Measurements from ENCODE around the gene DNAJB9. TPM values are rescaled to one million over a fixed set of nuclear protein-coding genes. Genes with fewer than 3 reads are reported as not detected.

DNAJB9 gene
- total RNA-seq, 2 donors from 2014 or later: 60.2 to 100.0 TPM

DNA sequence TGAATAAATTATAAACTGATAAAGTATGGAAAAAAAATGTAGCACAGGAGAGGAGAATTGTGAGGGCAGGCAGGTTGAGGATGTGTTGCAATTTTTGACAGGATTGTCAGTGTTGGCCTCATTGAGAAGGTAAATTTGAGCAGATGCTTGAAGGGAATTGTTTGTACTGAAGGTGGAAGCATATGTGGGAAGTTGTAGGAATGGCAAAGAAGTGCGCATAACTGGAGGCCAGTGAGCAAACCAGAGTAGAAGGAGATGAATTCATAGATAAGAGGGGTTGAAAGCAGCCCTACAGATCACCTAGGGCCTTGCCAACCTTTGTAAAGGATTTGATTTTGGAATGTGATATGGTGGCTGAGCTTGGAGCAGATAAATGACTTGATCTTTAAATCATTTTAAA, 6.4 kb downstream of the DNAJB9 start:
- TF ChIP-seq, protein P1, sequence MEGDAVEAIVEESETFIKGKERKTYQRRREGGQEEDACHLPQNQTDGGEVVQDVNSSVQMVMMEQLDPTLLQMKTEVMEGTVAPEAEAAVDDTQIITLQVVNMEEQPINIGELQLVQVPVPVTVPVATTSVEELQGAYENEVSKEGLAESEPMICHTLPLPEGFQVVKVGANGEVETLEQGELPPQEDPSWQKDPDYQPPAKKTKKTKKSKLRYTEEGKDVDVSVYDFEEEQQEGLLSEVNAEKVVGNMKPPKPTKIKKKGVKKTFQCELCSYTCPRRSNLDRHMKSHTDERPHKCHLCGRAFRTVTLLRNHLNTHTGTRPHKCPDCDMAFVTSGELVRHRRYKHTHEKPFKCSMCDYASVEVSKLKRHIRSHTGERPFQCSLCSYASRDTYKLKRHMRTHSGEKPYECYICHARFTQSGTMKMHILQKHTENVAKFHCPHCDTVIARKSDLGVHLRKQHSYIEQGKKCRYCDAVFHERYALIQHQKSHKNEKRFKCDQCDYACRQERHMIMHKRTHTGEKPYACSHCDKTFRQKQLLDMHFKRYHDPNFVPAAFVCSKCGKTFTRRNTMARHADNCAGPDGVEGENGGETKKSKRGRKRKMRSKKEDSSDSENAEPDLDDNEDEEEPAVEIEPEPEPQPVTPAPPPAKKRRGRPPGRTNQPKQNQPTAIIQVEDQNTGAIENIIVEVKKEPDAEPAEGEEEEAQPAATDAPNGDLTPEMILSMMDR (IDR thresholded peaks at IDR 0.05): no peak
- Histone ChIP-seq H3K4me3 (no peak overlapping the region), H3K36me3 (peaks cover 34% of the 10 kb centered on the region), H3K9me3 (no peaks in the 10 kb centered on the region), H3K4me1 (peaks cover 0 to 13% of the 10 kb centered on the region in 2 donors), H3K27me3 (no peaks in the 10 kb centered on the region), H3K27ac (no peak overlapping the region)
- no peak for DNase-seq (ENCODE audit: low spot score)

DNA sequence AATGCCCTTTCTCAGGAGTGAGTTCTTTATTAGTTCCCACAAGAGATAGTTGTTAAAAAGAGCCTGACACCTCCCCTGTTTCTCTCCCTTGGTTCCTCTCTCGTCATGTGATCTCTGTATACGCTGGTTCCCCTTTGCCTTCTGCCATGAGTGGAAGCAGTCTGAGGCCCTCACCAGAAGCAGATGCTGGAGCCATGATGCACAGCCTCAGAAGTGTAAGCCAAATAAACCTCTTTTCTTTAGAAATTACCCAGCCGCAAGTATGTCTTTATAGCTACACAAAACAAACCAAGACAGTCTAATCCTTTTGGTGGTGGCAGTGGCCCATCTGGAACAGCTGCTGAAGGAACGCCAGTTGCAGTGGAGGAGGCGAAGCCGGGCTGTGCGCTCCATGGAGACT, 9.3 kb downstream of the DNAJB9 start:
- TF ChIP-seq, protein P1 (IDR thresholded peaks at IDR 0.05): no peak
- Histone ChIP-seq H3K36me3 (peaks cover 21% of the 10 kb centered on the region), H3K4me1 (peaks cover 0 to under 1% of the 10 kb centered on the region in 2 donors), H3K27ac (no peak overlapping the region), H3K4me3 (no peak overlapping the region), H3K9me3 (no peaks in the 10 kb centered on the region), H3K27me3 (no peaks in the 10 kb centered on the region)
- DNase-seq (ENCODE audit: low spot score): no peak

GRCh38 chr7:108580298-108580697, 10.6 kb downstream of the DNAJB9 start:
- H3K36me3 ChIP-seq: peaks cover 21% of the 10 kb centered on the region
- no peaks in the 10 kb centered on the region for H3K4me1 ChIP-seq
- TF ChIP-seq, protein P1 (IDR thresholded peaks at IDR 0.05): no peak
- H3K9me3 ChIP-seq: no peaks in the 10 kb centered on the region
- no peak overlapping the region for H3K4me3 ChIP-seq
- no peaks in the 10 kb centered on the region for H3K27me3 ChIP-seq
- H3K27ac ChIP-seq: no peak overlapping the region
- DNase-seq (ENCODE audit: low spot score): no peak

- H3K36me3 ChIP-seq: peaks cover 21% of the 10 kb centered on the region
- no peak overlapping the region for H3K27ac ChIP-seq
- no peaks in the 10 kb centered on the region for H3K9me3 ChIP-seq
- TF ChIP-seq, protein P1 (IDR thresholded peaks at IDR 0.05): no peak
- no peak for DNase-seq (ENCODE audit: low spot score)
- H3K4me1 ChIP-seq: no peaks in the 10 kb centered on the region
- H3K4me3 ChIP-seq: no peak overlapping the region
- no peaks in the 10 kb centered on the region for H3K27me3 ChIP-seq
Measured at GRCh38 chr7:108581655-108582491, 12.2 kb downstream of the DNAJB9 start.

- DNase-seq (ENCODE audit: low spot score): no peak
- Histone ChIP-seq H3K4me1 (no peaks in the 10 kb centered on the region), H3K27me3 (no peaks in the 10 kb centered on the region), H3K36me3 (peaks cover 11% of the 10 kb centered on the region), H3K9me3 (no peaks in the 10 kb centered on the region), H3K4me3 (no peak overlapping the region), H3K27ac (no peak overlapping the region)
- TF ChIP-seq, protein P1 (IDR thresholded peaks at IDR 0.05): no peak
Measured at GRCh38 chr7:108584211-108584610, 14.5 kb downstream of the DNAJB9 start.

Data from right atrium auricular region (tissue), 2 donors.